Glutamatergic neuron (in vitro differentiated cells): Measurements from ENCODE around the gene ZFR2. TPM values are rescaled to one million over a fixed set of nuclear protein-coding genes. Genes with fewer than 3 reads are reported as not detected.

ENCODE experiments used
- DNase-seq: peaks from one replicate; pipeline ENCODE4 v3.0.0; 2022
- H3K27ac Mint-ChIP-seq: one replicate; pipeline ENCODE4 v1.8.0; 2020; ENCODE audit warnings: mild to moderate bottlenecking, mixed read lengths, inconsistent platforms; ENCODE audit not compliant: unreplicated experiment
- H3K27me3 Mint-ChIP-seq: one replicate; pipeline ENCODE4 v1.8.0; 2020; ENCODE audit warnings: mild to moderate bottlenecking, moderate library complexity, mixed read lengths, inconsistent platforms; ENCODE audit not compliant: unreplicated experiment
- H3K36me3 Mint-ChIP-seq: one replicate; pipeline ENCODE4 v1.8.0; 2020; ENCODE audit warnings: mild to moderate bottlenecking, mixed read lengths, inconsistent platforms; ENCODE audit not compliant: unreplicated experiment
- H3K4me1 Mint-ChIP-seq: one replicate; pipeline ENCODE4 v1.8.0; 2020; ENCODE audit warnings: mild to moderate bottlenecking, low read depth, mixed read lengths, inconsistent platforms; ENCODE audit not compliant: unreplicated experiment
- H3K4me3 Mint-ChIP-seq: one replicate; pipeline ENCODE4 v1.8.0; 2020; ENCODE audit warnings: mild to moderate bottlenecking, mixed read lengths, inconsistent platforms; ENCODE audit not compliant: unreplicated experiment
- H3K9me3 Mint-ChIP-seq: one replicate; pipeline ENCODE4 v1.8.0; 2020; ENCODE audit warnings: mild to moderate bottlenecking, moderate library complexity, mixed read lengths, inconsistent platforms; ENCODE audit not compliant: unreplicated experiment
- CTCF ChIP-seq: fragments of 200-600 bp; sonication (generic); IDR thresholded peaks from one replicate; pipeline ENCODE4 v1.5.0; 2021; ENCODE audit not compliant: partially characterized antibody, unreplicated experiment
- total RNA-seq: library from RNA; stranded (reverse); fragmentation: NEBNext Ultra II Directional; extraction: Animal tissue kit (Norgen Biotek cat#: 25700); gene quantifications from one replicate; pipeline ENCODE4 v1.2.1, GENCODE V29; 2021; ENCODE audit not compliant: unreplicated experiment

ZFR2 gene
- total RNA-seq, 1 donor from 2014 or later, result 8.9 TPM

GRCh38 chr19:3796358-3796757, 72.5 kb downstream of the ZFR2 start:
- no peak for DNase-seq
- H3K4me1 Mint-ChIP-seq, result no peaks in the 10 kb centered on the region
- TF ChIP-seq CTCF, result no peak
- no peak overlapping the region for H3K4me3 Mint-ChIP-seq
- peaks cover 14% of the 10 kb centered on the region for H3K36me3 Mint-ChIP-seq
- H3K27me3 Mint-ChIP-seq, result peaks cover 9% of the 10 kb centered on the region
- no peak overlapping the region for H3K27ac Mint-ChIP-seq
- peaks cover 8% of the 10 kb centered on the region for H3K9me3 Mint-ChIP-seq

DNA sequence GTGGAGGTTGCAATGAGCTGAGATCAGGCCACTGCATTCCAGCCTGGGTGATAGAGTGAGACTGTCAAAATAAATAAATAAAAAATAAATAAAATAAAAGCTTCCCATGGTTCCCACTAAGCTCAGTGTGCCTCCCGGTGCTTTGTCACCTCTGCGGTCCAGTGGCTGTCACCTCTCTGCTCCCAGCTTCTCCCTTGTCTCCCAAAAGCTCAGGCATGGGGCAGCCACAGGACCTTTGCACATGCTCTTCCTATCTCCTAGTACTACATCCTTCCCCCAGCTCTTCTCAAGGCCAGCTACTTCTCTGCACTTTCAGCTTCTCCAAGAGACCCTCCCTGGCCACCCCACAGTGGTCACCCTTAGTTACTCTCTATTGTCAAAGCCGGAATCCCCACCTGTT, 75.0 kb downstream of the ZFR2 start:
- Mint-ChIP-seq H3K27ac (no peak overlapping the region), H3K4me1 (no peaks in the 10 kb centered on the region), H3K9me3 (peaks cover 9% of the 10 kb centered on the region), H3K36me3 (peaks cover 22% of the 10 kb centered on the region), H3K27me3 (peaks cover 12% of the 10 kb centered on the region), H3K4me3 (no peak overlapping the region)
- no peak for DNase-seq
- TF ChIP-seq CTCF, result no peak

DNA sequence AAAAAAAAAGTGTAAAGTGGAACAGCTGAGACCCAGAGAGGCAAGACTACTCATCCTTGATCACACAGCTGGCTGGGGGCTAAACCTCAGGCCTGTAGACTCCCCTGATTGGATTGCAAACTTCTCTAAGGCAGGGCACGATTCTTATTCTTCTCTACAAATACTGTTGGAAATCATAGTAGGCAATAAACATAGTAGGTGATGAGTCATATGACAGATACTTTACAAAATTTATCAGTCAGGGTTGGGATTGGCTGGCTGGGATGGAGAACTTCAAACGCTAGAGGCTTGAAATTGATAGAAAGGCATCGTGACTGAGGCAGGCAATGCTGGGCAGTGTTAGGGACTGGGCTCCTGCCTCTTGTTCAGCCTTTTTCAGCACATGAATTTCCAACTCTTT, 76.7 kb downstream of the ZFR2 start:
- H3K27me3 Mint-ChIP-seq, result peaks cover 12% of the 10 kb centered on the region
- no peak overlapping the region for H3K4me3 Mint-ChIP-seq

DNA sequence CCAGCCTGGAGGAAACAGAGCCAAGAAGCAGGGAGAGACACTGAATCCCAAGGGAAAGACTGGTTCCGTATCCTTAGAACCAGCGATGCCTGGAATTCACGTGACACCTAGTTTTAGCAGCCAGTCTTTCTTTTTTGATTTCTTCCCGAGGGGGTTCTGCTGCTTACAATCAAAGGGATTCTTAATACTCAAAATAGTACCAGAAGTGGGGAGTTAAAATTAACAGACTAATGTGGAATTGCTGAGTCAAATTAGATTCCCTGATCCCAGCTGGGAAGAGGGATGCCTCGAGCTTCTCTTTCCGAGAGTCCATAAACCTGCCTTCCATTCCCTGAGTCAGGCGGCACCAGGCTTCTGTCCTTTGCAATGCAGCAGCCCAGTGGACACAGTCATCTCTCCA, 77.9 kb downstream of the ZFR2 start:
- peaks cover 14% of the 10 kb centered on the region for H3K27me3 Mint-ChIP-seq
- no peak overlapping the region for H3K4me3 Mint-ChIP-seq

More for the DNA sequence above, 76.7 kb downstream of the ZFR2 start:
- H3K4me1 Mint-ChIP-seq, result no peaks in the 10 kb centered on the region
- no peak for TF ChIP-seq CTCF
- H3K36me3 Mint-ChIP-seq, result peaks cover 22% of the 10 kb centered on the region
- no peak overlapping the region for H3K27ac Mint-ChIP-seq
- no peak for DNase-seq
- peaks cover 9% of the 10 kb centered on the region for H3K9me3 Mint-ChIP-seq

More for the DNA sequence above, 77.9 kb downstream of the ZFR2 start:
- TF ChIP-seq CTCF, result no peak
- Mint-ChIP-seq H3K27ac (no peak overlapping the region), H3K4me1 (no peaks in the 10 kb centered on the region), H3K9me3 (peaks cover 5% of the 10 kb centered on the region), H3K36me3 (peaks cover 15% of the 10 kb centered on the region)
- DNase-seq, result no peak
